ENCODE results near the gene IDI2. TPM values are rescaled to one million over a fixed set of nuclear protein-coding genes. Genes with fewer than 3 reads are reported as not detected.
A peak's percentile ranks its signal among the peaks of the same experiment; 100 is the strongest.
"Not testable (repeated sequence)": the region's sequence is repeated elsewhere in the genome, so short reads cannot be mapped to it uniquely, and the experiment has no call there.

The IDI2 gene
- total RNA-seq, 1 experiment from 2014 or later = not detected

DNA sequence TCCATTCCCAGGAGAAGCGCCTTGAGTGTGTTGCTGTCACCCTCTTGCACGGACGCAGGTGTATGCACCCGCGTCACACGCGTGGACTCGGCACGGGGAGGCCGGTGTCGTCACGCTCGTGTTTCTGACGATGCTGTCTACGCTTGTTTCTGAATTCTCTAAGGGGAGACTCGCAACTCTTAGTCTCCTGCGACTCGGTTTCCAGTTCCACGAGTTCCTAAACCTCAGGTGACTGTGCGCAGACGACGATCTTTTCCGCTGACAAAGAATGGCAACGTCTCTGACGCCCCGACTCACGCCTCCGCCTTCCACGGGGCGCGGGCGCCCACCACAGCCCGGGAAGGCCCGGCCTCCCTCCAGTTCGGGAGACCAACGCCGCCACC lies 22.7 kb upstream of the IDI2 start:
- DNase-seq (ENCODE audit: low read depth) = no peak

DNA sequence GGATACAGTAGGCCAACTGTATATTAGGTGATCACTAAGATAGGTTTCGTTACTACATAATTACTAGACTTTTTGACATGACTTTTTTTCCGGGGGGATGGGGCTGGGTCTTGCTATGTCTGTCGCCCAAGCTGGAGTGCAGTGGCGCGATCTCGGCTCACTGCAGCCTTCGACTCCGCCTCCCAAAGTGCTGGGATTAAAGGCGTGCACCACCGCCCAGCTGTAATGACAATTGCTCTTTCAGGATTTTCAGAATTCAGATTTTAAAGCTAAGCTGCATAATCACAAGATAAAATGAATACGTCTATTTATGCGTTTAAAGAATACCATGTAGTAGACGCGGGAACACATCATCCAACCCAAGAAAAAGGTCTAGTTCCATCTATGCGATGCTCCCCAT lies 22.3 kb upstream of the IDI2 start:
- DNase-seq (ENCODE audit: low read depth) = peak; percentile 11

DNA sequence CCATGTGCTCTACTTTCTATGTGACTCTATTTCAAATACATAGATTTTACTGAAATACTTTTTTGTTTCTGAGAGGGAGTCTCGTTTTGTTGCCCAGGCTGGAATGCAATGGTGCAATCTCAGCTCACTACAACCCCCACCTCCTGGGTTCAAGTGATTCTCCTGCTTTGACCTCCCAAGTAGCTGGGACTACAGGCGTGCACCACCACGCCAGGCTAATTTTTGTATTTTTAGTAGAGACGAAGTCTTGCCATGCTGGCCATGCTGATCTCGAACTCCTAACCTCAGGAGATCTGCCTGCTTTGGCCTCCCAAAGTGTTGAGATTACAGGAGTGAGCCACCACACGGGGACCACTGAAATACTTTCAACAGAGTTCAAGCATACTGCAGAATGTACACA lies 19.8 kb upstream of the IDI2 start:
- no peak for DNase-seq (ENCODE audit: low read depth)

DNA sequence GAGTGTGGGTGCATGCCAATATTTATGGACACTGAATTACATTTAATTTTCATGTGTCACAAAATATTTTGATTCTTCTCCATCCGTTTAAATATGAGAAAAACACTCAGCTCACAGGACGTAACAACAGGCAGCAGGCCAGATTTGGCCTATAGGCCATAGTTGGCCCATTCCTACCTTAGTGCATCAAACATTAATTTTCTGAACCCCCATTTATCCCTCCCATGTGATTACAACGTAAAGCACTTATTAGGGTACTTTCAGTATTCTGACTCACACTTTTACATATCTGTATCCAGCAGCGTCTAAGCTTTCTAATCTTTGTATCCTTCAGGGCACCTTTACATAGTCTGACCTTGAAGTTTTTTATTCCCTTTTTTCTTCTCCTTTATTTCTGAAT lies 19.3 kb upstream of the IDI2 start:
- DNase-seq (ENCODE audit: low read depth) = no peak

DNA sequence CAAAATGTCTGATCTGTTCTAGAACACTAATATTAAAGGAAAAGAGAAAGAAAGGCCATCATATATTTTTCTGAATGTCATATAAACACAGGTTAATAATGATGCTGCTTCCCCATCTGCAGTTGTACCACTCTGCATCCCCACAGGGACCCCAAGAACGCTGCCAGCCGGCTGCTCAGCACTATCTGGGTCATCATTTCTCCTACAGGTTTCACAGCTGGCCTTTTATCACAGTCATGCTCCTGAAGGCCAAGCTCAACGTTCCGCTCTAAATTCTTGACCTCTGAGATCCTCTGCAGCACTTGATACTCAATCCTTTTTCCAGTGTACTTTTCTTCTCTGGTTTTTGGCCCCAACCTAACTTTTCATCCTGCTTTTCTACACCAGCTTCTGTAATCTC lies 18.5 kb upstream of the IDI2 start:
- DNase-seq (ENCODE audit: low read depth) = no peak

DNA sequence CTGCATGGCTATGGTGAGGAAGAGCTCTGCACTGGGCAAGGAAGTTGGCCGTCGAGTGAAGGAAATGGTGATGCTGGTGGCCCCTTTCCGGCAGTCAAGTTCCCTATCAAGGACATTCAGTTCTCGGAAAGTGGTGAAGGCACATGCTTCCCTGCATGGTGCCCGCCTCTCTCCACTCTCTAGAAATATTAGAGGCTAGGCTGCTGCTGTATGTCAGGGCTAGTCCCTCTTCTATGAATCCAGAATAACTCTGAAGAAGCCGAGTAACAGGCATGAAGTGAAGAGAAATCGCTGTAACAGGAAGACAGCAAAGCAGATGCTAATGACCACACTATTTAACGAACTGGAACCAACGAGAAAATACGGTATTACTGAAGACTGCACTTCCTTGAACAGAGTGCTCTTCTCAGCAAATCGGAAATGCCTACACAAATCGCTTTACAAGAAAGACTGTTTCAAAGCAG lies 17.9 kb upstream of the IDI2 start:
- DNase-seq (ENCODE audit: low read depth) = no peak

DNA sequence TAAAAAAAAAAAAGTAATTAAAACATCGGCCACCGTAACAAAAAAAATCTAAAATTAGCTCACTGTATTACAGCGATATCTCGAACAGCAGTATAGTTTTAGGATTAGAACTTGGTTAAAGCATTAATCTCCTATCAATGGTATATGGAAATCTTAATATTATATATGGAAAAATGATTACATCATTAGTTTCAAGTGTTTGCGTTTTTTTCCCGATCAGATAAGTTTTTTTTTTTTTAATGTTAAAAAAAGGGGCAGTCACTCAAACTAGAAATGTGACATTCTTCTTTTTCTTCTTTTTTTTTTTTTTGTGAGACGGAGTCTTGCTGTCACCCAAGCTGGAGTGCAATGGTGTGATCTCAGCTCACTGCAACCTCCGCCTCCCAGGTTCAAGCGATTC lies 15.9 kb upstream of the IDI2 start:
- DNase-seq (ENCODE audit: low read depth) = no peak

DNA sequence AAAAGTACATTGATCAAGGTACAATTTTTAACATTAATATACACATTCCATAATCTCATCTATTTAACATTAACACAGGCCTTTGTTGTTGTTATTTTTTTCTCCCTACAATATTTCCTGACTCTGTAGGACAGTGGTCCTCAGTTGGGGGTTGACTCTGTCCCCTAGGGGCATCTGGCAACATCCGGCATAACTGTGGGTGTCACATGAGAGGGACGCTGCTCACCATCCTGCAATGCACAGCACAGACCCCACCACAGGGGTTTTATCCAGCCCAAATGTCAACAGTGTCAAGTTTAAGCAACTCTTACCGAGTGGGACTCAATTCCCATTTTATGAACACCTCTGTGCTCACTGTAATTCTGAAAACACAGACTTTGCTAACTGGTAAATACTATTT lies 14.5 kb upstream of the IDI2 start:
- no peak for DNase-seq (ENCODE audit: low read depth)

DNA sequence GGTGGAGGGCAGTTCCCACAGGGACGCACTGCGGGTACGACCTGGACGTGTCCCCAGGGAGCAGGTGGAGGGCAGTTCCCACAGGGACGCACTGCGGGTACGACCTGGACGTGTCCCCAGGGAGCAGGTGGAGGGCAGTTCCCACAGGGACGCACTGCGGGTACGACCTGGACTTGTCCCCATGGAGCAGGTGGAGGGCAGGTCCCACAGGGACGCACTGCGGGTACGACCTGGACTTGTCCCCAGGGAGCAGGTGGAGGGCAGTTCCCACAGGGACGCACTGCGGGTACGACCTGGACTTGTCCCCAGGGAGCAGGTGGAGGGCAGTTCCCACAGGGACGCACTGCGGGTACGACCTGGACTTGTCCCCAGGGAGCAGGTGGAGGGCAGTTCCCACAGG lies 13.1 kb upstream of the IDI2 start:
- DNase-seq (ENCODE audit: low read depth) = not testable (repeated sequence)

DNA sequence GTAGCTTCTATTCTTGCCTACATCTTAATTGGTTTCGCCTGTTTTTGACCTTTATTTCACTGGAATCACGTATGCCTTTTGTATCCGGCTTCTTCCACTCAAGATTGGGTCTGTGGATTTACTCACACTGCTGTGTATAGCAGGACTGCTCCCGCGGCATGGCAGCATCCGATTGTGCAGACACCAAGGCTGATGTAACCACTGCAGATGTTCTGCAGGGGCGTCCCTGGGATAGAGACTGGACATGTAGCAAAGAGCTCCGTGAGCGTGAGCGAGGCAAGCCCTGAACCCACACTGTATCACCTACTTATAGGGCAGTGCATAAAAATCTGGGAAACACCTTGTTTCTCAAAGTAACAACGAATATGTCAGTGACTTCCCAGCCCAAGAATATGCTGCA lies 11.4 kb upstream of the IDI2 start:
- DNase-seq (ENCODE audit: low read depth) = no peak

DNA sequence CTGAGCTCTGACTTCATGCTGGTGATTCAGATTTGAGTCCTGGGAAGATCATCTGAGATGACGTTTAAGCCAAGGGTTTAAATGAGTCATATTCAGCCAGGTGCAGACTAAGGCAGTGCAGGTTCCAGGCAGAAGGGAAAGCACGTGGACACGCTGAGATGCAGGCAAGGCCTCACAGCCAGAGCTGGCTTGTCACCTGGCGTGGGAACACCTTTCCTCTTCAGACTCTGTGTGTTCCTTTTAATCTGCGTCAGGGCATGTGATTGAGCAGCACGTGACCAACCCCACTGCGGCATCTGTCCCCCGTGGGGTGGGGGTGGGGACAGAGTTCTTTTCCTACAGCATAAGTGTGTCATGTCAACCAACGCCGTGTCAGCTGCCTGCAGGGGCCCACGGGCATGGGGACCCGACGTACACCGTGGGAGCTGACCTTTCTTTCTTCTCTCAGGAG lies 10.7 kb upstream of the IDI2 start:
- peak; percentile 71 for DNase-seq (ENCODE audit: low read depth)

DNA sequence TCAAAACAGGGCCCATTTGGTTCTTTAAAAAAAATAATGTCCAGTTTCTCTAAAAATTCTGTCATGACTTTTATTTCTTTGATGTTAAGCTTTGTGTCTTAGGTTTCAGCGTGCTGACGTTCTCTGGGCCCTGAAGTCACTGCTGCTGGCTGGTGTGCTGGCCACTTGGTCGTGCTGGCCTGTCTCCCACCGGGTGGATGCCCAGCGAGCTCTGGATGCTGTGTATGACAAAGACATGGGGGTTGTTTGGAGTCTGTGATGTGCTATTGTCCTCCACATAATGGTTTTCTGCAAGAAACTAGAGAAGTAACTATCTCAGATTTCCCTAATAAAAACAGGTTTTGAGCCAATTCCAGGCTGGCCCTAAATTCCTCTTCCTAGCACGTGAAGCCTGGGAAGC lies 9.5 kb upstream of the IDI2 start:
- DNase-seq (ENCODE audit: low read depth) = no peak

DNA sequence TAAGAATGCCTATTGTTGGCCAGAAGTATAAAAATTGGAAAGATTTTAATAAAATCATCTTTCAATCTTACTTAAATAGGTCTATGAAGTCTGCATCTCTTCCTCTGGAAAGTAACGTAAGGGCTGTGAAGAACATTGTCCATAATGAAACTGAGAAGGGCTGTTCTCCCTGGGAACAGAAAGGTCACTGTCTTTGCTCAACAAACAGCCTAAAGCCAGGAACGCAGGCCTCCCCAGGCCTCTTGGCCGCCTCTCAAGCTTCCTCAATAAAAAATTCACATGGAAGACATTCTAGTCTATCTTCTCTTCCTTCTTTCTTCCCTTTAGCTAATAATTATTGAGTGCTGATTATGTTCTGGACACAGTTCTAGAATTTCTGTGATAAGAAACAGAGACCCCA lies 9.1 kb upstream of the IDI2 start:
- DNase-seq (ENCODE audit: low read depth) = no peak

DNA sequence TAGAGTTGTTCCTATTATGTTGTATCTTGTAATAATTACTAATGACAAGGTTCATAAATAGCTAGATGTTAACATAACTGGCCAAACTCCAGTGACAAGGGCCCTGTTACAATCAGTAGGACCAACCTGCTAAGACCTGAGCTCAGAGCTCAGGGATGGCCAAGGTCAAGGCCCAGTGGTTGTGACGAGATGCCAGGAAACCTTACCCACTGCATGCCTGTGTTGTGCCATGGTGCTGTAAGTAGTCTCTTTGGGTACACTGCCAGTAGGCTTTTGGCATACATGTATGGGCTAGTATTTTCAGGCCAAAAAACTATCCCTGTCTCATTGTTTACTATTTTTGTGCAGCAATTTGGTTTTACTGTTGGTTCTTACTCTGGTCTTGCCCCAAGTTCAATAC lies 7.9 kb upstream of the IDI2 start:
- DNase-seq (ENCODE audit: low read depth) = no peak

DNA sequence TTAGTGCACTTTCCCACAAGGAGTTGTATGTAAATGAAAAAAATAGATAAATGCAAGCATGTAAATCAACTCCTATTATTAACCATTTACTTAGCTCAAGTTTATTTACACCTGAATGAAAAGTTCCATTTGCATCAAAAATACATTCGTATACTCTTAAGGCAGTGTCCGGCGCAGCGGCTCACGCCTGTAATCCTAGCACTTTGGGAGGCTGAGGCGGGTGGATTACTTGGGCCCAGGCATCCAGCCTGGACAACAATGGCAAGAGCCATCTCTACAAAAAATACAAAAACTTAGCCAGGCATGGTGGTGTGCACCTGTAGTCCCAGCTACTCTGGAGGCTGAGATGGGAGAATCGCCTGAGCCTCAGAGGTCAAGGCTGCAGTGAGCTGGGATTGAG lies 4.2 kb upstream of the IDI2 start:
- no peak for DNase-seq (ENCODE audit: low read depth)

DNA sequence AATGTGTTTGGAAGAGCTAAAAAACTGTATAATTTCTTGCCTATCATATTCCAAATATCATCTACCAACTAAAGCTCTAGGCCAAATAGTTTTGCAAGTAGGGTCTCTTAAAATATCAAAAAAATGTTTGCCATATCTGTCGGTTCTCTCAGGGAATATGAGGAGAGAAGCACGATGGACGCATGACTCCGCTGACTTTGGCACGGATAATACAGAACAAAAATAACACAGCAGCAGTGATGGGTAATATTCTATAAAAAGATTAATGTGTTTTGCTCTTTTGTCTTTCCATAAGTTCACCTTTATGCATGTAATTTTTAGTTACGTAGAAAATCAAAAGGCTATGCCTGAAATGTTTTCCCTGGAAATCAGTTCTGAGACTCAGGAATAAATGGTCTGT lies 919 bp upstream of the IDI2 start:
- DNase-seq (ENCODE audit: low read depth) = no peak

DNA sequence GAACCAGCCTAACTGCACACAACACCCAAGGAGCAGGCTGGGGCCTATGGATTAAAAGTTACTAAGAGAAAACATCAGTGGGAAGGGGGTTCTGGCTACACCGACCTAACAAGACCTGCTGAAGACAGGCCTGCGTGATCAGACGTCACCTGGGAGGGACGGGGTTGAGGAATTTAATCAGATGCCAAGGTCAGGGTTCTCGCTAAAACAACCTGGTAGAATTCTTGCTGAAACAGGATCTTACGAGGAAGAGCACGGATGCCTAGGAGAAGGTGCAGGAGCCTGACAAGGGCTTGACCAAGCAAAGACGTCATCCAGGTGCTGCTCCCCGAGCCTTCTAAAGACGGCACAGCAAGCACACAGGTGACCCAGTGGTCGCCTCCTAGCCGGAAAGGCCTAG lies 1.6 kb downstream of the IDI2 start:
- no peak for DNase-seq (ENCODE audit: low read depth)

DNA sequence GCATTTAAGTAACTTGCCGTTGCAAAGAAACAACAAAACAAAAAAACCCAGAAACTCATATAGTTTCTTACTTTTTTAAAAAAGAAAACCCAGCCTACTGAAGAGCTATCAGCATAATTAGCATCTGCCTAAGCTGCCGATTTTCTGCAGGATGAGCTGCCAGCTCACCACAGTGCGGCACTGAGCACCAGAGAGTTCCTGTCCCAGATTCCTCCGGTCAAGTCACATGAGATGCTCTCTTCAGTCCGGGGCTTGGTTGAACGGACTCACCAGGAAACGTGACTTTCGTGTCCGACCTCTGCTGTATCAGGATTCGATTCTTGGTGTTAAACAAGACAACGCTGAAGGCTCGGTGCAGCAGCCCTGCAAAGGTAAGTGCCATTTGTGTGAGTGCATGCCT lies 3.2 kb downstream of the IDI2 start:
- DNase-seq (ENCODE audit: low read depth) = no peak

DNA sequence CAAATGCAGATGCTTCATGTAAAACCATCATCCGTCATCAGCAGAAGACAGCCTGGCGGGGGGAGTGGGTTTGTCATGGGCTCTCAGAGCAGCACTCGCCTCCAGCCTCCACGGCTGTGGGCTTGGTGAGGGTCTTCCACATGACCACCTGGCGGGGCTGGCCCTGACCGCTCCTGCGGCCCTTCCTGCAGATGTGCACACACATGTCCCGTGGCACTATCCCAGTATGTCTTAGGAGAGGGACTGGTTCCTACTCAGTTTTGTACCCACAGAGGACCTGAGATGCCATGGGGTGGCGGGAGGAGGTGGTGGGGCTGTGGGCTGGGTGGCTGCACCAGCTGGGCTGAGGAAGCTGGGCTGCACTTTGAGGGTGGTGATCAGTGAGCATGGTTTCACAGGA lies 4.7 kb downstream of the IDI2 start:
- no peak for DNase-seq (ENCODE audit: low read depth)

DNA sequence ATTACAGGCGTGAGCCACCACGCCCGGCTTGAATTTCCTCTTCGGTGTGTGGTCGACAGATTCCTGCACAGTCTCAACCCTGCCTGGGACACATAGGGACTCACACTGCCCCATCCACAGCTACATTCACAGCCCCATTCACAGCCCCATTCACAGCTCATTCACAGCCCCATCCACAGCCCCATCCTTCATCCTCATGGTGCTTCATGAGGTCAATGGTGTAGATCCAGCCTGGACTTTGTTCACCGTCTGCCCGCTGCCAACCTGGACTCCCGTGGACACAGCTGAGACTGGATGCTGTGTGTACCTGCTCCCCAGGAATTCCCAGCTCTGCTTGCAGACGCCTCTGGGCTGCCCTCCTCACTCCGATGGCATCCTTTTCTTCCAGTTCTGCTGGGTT lies 5.2 kb downstream of the IDI2 start:
- DNase-seq (ENCODE audit: low read depth) = no peak

DNA sequence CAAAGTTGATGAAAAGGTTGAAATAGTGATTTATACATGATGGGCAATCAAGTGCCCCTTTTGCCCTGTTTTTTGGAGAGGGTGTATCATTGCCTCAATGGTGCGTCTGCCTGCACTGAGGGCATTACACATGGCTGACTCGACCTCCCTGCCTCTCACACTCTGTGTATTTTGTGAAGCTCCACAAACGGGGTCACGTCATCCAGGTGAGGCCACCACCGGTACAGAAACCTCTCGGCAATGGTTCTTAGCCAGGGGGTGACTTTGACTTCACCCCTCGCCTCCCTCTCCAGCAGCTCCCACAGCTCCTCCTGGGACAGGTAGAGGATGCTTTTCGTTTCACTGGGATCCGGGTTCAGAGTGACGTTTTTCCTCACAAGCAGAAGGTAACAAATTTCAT lies 6.3 kb downstream of the IDI2 start:
- no peak for DNase-seq (ENCODE audit: low read depth)

DNA sequence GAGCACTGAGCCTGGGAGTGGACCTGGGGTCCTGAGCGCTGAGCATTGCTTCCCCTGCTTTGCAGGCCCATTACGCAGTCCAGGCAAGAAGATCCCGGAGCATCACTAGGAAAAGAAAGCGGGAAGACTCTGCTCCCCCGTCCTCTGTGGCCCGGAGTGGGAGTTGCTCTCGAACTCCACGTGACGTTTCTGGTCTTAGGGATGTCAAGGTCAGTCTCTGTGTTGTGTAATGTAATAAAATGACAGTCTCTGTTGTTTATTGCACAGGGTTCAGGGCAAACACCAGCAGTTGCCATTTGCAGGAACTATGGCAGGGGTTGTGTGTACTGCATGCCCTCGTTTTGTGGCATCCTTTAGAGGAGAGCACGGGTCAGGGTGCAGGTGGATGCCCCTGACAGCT lies 10.0 kb downstream of the IDI2 start:
- no peak for DNase-seq (ENCODE audit: low read depth)

DNA sequence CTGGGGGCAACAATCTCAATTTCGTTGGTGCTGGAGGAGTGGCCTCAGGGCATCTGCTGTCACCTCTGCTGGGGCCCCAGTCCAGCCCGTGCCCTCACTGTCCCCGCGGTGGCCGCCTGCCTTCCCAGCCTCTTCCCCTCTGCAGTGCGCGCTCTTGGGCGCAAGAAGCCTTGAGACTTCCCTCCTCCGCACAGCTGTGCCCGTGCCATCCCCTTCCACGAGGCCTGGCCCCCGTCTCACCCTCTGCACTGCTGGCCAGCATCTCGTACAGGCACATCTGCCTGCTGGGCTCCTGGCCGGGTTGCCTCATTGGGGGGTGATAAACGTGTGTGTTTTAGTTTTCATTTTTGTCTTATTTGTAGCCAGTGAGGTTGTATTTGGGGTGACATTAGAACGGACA lies 14.0 kb downstream of the IDI2 start:
- DNase-seq (ENCODE audit: low read depth) = no peak

DNA sequence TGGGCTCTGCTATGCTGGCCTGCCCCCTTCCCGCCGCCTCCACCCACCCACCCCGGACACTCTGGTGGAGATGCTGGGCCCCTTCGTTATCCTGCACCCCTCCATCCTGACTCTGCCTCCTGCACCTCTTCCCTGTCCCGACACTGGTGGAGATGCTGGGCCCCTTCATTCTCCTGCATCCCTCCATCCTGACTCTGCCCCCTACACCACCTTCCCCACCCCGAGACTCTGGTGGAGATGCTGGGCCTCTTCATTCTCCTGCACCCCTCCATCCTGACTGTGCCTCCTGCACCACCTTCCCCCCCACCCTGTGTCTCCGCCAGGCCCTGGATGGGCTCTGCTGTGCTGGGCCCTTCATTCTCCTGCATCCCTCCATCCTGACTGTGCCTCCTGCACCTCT lies 15.0 kb downstream of the IDI2 start:
- no peak for DNase-seq (ENCODE audit: low read depth)

DNA sequence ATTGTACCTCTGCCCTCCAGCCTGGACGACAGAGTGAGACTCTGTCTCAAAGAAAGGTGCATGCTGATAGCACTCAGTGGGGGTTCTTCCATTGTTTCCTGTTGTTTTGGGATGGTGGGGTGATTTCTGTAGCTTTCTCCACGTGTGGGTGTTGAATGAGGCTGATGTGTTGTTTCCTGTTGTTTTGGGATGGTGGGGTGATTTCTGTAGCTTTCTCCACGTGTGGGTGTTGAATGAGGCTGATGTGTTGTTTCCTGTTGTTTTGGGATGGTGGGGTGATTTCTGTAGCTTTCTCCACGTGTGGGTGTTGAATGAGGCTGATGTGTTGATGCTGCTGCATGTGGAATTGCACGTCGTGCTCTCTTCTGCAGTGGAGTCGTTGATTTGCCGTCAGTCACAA lies 15.7 kb downstream of the IDI2 start:
- not testable (repeated sequence) for DNase-seq (ENCODE audit: low read depth)
